NCI-H2107 treated with DMSO at 0.1 percent for 48 hours (cell line): ENCODE results near the gene ANKRD33.

Source experiments
- DNase-seq: peaks from one replicate; lab custom pipeline; 2025; ENCODE audit not compliant: unreplicated experiment; lab: John Stamatoyannopoulos, UW

Gene ANKRD33

DNA sequence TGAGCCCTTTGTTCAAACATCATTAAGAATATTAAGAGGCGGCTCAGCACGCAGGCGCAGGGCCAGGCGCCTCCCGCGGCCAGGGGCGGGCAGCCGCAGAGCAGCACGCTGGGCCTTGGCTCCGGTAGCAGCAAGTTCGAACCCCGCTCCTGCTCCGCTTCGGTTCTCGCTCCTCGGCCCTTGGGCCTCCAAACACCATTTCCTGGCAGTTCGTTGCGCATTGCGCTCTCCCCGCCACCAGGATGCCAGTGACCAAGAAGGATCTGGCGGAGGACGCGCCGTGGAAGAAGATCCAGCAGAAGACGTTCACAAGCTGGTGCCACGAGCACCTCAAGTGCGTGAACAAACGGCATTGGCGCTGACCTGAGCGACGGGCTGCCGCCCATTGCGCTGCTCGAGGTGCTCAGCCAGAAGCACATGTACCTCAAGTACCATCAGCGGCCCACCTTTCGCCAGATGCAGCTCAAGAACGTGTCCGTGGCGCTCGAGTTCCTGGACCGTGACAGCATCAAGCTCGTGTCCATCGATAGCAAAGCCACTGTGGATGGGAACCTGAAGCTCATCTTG lies 12.5 kb downstream of the ANKRD33 start:
- no peak for DNase-seq

DNA sequence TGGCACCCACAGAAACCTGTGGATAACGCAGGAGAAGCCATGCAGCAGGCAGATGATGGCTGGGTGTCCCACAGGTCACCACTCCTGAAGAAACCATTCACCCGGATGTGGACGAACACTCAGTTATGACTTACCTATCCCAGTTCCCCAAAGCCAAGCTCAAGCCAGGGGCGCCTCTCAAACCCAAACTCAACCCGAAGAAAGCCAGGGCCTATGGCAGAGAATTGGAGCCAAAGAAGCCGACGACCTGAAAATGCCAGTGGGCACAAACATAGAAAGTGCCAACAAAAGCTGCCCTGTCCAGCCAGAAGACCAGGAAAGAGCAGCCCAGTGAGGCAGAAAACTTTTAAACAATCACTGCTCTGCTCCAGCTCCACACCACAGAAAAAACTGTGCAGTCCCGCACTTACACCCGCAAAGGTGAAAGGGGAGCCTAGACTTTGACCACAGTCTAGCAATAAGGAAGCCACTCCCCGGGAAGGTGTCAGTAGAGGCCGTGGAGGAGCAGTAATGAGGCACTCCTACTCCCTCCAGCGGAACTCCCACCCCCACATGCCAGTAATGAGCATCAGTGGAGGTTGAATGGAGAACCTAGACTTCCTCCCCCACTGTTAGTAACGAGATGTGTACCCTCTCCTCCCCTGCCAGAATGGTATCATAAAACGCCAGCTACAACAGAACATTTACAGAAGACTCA lies 13.4 kb downstream of the ANKRD33 start:
- no peak for DNase-seq

DNA sequence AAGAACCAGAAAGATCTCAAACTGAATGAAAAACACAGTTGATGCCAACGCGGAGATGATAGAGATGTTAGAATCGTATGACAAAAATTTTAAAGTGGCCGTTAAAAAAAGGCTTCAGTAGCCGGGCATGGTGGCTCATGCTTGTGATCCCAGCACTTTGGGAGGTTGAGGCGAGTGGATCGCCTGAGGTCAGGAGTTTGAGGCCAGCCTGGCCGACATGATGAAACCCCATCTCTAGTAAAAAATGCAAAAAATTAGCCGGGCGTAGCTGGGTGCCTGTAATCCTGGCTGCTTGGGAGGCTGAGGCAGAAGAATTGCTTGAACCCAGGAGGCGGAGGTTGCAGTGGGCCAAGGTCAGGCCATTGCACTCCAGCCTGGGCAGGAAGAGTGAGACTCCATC lies 14.0 kb downstream of the ANKRD33 start:
- DNase-seq: no peak

GRCh38 chr12:51904951-51905470 lies 17.1 kb downstream of the ANKRD33 start:
- no peak for DNase-seq

GRCh38 chr12:51905471-51906429 lies 17.8 kb downstream of the ANKRD33 start:
- no peak for DNase-seq

GRCh38 chr12:51906430-51907082 lies 18.7 kb downstream of the ANKRD33 start:
- no peak for DNase-seq

GRCh38 chr12:51907083-51907855 lies 19.4 kb downstream of the ANKRD33 start, which contains the start of gene ACVRL1:
ACVRL1 (plus strand) TSS chr12:51907504; CDS start chr12:51912475, 4,971 bp downstream.
- no peak for DNase-seq

GRCh38 chr12:51907856-51908425 lies 20.0 kb downstream of the ANKRD33 start:
- DNase-seq: no peak

DNA sequence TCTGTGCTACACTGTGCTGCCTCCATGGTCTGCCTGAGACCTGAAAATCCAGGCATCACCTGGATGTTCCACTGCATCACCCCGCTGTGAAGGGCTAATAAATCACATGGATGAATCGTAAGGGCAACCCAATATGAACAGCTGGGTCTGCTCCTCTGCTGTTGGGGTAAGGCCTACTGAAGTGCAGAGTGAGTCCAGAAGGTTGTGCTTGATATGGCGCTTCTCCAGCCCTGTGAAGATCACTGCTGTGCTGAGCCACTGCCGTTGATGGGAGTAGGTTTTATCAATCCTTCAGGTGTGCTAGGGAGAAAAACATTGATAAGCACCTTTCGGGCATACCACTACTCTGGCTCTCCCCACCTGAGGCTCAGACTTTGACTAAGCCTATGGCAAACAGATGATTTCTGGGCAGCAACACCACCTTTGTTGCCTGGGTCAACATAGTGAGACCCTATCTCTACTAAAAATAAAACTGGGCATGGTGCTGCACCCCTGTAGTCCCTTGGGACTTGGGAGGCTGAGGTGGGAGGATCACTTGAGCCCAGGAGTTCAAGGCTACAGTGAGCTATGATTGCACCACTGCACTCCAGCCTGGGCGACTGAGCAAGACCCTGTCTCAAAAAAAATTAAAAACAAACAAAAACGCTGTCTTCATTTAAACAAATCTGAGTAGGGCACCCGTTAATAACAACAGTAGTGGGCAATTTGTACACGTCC lies 21.1 kb downstream of the ANKRD33 start:
- no peak for DNase-seq

DNA sequence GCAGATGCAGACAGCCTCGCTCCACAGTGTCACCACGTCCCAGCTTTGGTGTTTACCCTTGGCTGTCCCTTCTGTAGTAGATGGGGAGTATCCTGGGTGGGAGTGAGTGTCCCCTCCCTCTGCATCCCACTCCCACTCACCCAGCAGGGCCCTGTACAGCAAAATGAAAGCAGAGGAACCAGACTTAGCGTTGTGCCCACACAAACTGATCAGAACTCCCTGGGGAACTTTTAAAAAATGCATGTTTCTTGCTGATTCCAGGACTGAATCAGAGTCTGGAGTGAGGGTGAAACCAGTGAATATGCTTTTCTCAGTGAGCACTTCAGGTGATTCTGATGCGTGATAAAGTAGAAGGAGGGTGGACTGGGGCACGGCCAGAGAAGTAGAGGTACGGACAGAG lies 22.3 kb downstream of the ANKRD33 start:
- no peak for DNase-seq

GRCh38 chr12:51910691-51911090 lies 22.8 kb downstream of the ANKRD33 start:
- no peak for DNase-seq

GRCh38 chr12:51911307-51911706 lies 23.4 kb downstream of the ANKRD33 start:
- DNase-seq: no peak

DNA sequence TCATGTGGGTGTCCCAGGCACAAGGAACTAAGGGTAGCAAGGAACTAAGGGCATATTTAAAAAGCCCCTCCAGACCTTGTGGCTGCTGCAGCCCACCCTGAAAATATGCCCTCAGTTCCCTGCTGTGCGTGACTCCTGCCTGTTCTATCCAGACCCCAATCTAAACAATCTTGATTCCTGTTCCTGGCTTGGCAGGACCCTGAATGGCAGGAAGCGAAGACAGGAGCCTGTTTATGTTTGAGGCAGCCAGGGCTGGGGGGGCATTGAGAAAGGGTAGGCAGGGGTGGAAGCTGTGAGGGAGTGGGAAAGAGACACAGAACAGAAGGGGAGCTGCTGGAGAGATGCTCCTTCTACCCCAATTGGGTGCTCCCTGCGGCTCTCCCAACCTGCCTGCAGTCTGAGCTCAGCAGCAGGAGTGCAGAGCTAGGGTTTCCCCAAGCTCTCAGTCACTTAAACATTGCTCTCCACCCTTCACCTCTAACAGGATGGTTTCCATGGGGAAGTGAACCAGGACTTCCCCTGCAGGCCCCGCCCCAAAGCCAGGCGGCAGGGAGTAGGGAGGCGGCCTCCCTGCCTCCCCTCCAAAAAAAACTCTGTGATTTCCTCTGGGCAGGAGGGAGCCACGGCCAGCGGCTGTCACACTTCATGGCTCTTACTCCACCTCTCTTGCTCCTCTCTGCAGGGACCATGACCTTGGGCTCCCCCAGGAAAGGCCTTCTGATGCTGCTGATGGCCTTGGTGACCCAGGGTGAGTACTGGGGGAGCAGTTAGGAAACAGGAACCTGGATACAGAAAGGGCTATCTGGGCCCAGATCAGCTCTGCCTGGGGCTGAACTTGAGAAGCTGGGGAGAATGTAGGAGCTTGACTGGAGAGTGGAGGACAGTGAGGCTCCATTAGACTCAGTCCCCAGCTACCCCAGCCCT lies 24.1 kb downstream of the ANKRD33 start:
- no peak for DNase-seq

DNA sequence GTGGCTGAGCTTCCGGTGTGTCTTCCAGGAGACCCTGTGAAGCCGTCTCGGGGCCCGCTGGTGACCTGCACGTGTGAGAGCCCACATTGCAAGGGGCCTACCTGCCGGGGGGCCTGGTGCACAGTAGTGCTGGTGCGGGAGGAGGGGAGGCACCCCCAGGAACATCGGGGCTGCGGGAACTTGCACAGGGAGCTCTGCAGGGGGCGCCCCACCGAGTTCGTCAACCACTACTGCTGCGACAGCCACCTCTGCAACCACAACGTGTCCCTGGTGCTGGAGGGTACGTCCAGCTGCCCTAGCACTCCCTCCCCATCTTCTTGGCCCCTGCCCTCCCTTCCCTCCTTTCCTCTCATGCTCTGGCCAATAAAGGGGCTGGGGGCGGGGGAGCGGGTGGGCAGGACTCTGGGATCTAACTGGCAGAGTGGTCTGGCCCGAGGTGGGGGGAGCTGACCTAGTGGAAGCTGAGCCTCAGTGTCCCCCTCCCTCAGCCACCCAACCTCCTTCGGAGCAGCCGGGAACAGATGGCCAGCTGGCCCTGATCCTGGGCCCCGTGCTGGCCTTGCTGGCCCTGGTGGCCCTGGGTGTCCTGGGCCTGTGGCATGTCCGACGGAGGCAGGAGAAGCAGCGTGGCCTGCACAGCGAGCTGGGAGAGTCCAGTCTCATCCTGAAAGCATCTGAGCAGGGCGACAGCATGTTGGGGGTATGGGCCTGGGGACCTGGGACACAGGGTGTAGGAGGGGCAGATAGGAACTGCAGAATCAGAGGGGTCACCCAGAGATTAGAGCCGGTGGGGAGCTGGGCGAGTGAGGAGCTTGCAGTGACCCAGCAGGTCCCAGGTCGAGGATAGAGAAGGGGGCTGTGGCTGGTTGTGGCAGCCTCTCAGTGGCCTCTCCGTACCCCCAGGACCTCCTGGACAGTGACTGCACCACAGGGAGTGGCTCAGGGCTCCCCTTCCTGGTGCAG lies 25.4 kb downstream of the ANKRD33 start:
- no peak for DNase-seq

- no peak for DNase-seq
Observed at GRCh38 chr12:51914034-51914923, 26.4 kb downstream of the ANKRD33 start.

GRCh38 chr12:51915003-51915625 lies 27.2 kb downstream of the ANKRD33 start:
- DNase-seq: no peak
